WTC11 (cell line): ENCODE measurements around the gene LIF. TPM values are rescaled to one million over a fixed set of nuclear protein-coding genes. Genes with fewer than 3 reads are reported as not detected.

Experiments
- ATAC-seq: fragments of 200-7000 bp; cut with Tn5 transposase; 2 replicates; pipeline ENCODE4 v1.10.0; 2021; ENCODE audit warnings: mild to moderate bottlenecking, moderate library complexity
- CTCF ChIA-PET: fragments of 300-600 bp; sonication (Branson Sonifier 250); formaldehyde crosslinking; loops from one replicate; lab custom pipeline; 2021; ENCODE audit warnings: antibody characterized with exemption; lab: Charles Lee
- POLR2A ChIA-PET: fragments of 350-600 bp; sonication (Branson Sonifier 250); formaldehyde crosslinking; loops from one replicate; lab custom pipeline; 2021; ENCODE audit warnings: antibody characterized with exemption; lab: Charles Lee
- DNase-seq: peaks from one replicate; pipeline ENCODE4 v3.0.0; 2021; ENCODE audit warnings: low spot score
- H3K27ac Mint-ChIP-seq: 2 replicates; pipeline ENCODE4 v1.8.0; 2021; ENCODE audit warnings: mixed read lengths
- H3K27me3 Mint-ChIP-seq: 2 replicates; pipeline ENCODE4 v1.8.0; 2021; ENCODE audit warnings: low read depth, mild to moderate bottlenecking, moderate library complexity, mixed read lengths
- H3K36me3 Mint-ChIP-seq: 2 replicates; pipeline ENCODE4 v1.8.0; 2021; ENCODE audit warnings: mixed read lengths
- H3K4me1 Mint-ChIP-seq: 2 replicates; pipeline ENCODE4 v1.8.0; 2022; ENCODE audit warnings: mixed read lengths
- H3K4me3 Mint-ChIP-seq: 2 replicates; pipeline ENCODE4 v1.8.0; 2021; ENCODE audit warnings: mild to moderate bottlenecking, moderate library complexity, mixed read lengths
- H3K9me3 Mint-ChIP-seq: 2 replicates; pipeline ENCODE4 v1.8.0; 2021; ENCODE audit warnings: mixed read lengths
- E2F1 ChIP-seq: sonication (generic); formaldehyde crosslinking; IDR thresholded peaks from 2 replicates; pipeline ENCODE4 v1.8.0; 2022; ENCODE audit warnings: mild to moderate bottlenecking, missing genetic modification reagents
- EMX1 ChIP-seq: fragments of 250-450 bp; sonication (Bioruptor Pico); IDR thresholded peaks from 2 replicates; pipeline ENCODE4 v1.8.0; 2021; ENCODE audit warnings: mild to moderate bottlenecking
- FOXP1 ChIP-seq: sonication (generic); formaldehyde crosslinking; IDR thresholded peaks from 2 replicates; pipeline ENCODE4 v1.8.0; 2022; ENCODE audit warnings: missing genetic modification reagents, mild to moderate bottlenecking, moderate library complexity, borderline replicate concordance
- GRHL2 ChIP-seq: fragments of 250-450 bp; sonication (Bioruptor Pico); IDR thresholded peaks from 2 replicates; pipeline ENCODE4 v1.8.0; 2022; ENCODE audit warnings: mild to moderate bottlenecking, moderate library complexity; ENCODE audit not compliant: insufficient replicate concordance, severe bottlenecking
- HMGA2 ChIP-seq: fragments of 250-450 bp; sonication (Bioruptor Pico); IDR thresholded peaks from 2 replicates; pipeline ENCODE4 v1.4.0; 2021; ENCODE audit warnings: mild to moderate bottlenecking, moderate library complexity
- IRF2 ChIP-seq: sonication (generic); formaldehyde crosslinking; IDR thresholded peaks from 2 replicates; pipeline ENCODE4 v1.8.0; 2022; ENCODE audit warnings: low read depth, missing genetic modification reagents, borderline replicate concordance
- JAZF1 ChIP-seq: fragments of 250-450 bp; sonication (Bioruptor Pico); IDR thresholded peaks from 2 replicates; pipeline ENCODE4 v1.9.0; 2021; ENCODE audit warnings: moderate library complexity, mild to moderate bottlenecking, inconsistent platforms
- NR1H2 ChIP-seq: sonication (generic); formaldehyde crosslinking; IDR thresholded peaks from 2 replicates; pipeline ENCODE4 v1.9.0; 2021; ENCODE audit warnings: mild to moderate bottlenecking, moderate library complexity, missing genetic modification reagents
- NR3C1 ChIP-seq: sonication (generic); formaldehyde crosslinking; conservative IDR thresholded peaks from 2 replicates; pipeline ENCODE4 v1.8.1; 2023; ENCODE audit warnings: low read depth, mild to moderate bottlenecking, missing genetic modification reagents
- PRRX2 ChIP-seq: fragments of 250-450 bp; sonication (Bioruptor Pico); IDR thresholded peaks from 2 replicates; pipeline ENCODE4 v1.8.0; 2021; ENCODE audit warnings: mild to moderate bottlenecking
- RELA ChIP-seq: sonication (generic); formaldehyde crosslinking; IDR thresholded peaks from 2 replicates; pipeline ENCODE4 v1.8.1; 2022; ENCODE audit warnings: missing genetic modification reagents, mild to moderate bottlenecking, borderline replicate concordance
- SOX15 ChIP-seq: fragments of 250-450 bp; sonication (Bioruptor Pico); IDR thresholded peaks from 2 replicates; pipeline ENCODE4 v1.9.0; 2021; ENCODE audit warnings: mild to moderate bottlenecking
- ZBTB21 ChIP-seq: sonication (generic); formaldehyde crosslinking; IDR thresholded peaks from 2 replicates; pipeline ENCODE4 v1.8.1; 2023; ENCODE audit warnings: mild to moderate bottlenecking, missing genetic modification reagents, borderline replicate concordance
- ZNF263 ChIP-seq: sonication (generic); formaldehyde crosslinking; IDR thresholded peaks from 2 replicates; pipeline ENCODE4 v1.8.1; 2022; ENCODE audit warnings: low read depth, mild to moderate bottlenecking, moderate library complexity, missing genetic modification reagents
- ZNF416 ChIP-seq: fragments of 250-450 bp; sonication (Bioruptor Pico); IDR thresholded peaks from 2 replicates; pipeline ENCODE4 v1.9.0; 2021; ENCODE audit warnings: mild to moderate bottlenecking, inconsistent platforms
- ZNF423 ChIP-seq: fragments of 250-450 bp; sonication (Bioruptor Pico); IDR thresholded peaks from 2 replicates; pipeline ENCODE4 v2.1.2; 2022; ENCODE audit warnings: mild to moderate bottlenecking, moderate library complexity
- total RNA-seq: library from RNA; stranded (reverse); gene quantifications from 3 replicates; pipeline ENCODE4 v1.2.3, GENCODE V29; 2021
- TF ChIP-seq, protein P1 (sequence below): fragments of 200-600 bp; IDR thresholded peaks from 2 replicates; pipeline ENCODE4 v1.8.0; 2022; ENCODE audit warnings: antibody characterized with exemption
- TF ChIP-seq, protein P2 (sequence below): sonication (generic); formaldehyde crosslinking; IDR thresholded peaks from 2 replicates; pipeline ENCODE4 v1.8.1; 2023; ENCODE audit warnings: mild to moderate bottlenecking, missing genetic modification reagents, moderate library complexity
- TF ChIP-seq, protein P3 (sequence below): sonication (generic); formaldehyde crosslinking; IDR thresholded peaks from 2 replicates; pipeline ENCODE4 v1.8.1; 2022; ENCODE audit warnings: low read depth, missing genetic modification reagents, borderline replicate concordance
- TF ChIP-seq, protein P4 (sequence below): fragments of 250-450 bp; sonication (Bioruptor Pico); IDR thresholded peaks from 2 replicates; pipeline ENCODE4 v1.9.0; 2021; ENCODE audit warnings: mild to moderate bottlenecking, borderline replicate concordance

Gene LIF
- total RNA-seq, 1 experiment from 2014 or later, result 7.2 TPM

DNA sequence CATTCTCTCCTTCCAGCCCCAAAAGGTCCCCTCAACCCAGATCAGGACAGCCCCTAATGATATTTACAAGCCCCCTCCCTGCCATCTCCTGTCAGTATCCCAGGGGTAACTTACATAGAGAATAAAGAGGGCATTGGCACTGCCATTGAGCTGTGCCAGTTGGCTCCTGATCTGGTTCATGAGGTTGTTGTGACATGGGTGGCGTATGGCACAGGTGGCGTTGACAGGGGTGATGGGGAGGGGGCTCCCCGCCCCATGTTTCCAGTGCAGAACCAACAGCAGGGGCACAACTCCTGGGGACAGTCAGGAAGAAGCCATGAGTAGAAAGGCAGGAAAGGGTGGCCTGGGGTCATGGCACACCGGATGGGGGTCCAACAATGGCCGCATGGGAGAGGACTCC lies 1.9 kb downstream of the LIF start:
- Mint-ChIP-seq H3K4me1 (peaks cover 39% of the 10 kb centered on the region), H3K27ac (no peak overlapping the region), H3K4me3 (peak overlapping the region; percentile 39), H3K9me3 (no peaks in the 10 kb centered on the region), H3K27me3 (no peaks in the 10 kb centered on the region), H3K36me3 (peaks cover 12% of the 10 kb centered on the region; the same call in 1 of the 2 replicates)
- CTCF ChIA-PET, result no interaction called here
- no peak for TF ChIP-seq JAZF1
- TF ChIP-seq FOXP1 (CRISPR knock-in tag), result no peak
- no peak for TF ChIP-seq GRHL2 (CRISPR knock-in tag)
- no peak for TF ChIP-seq ZBTB21 (CRISPR knock-in tag)
- TF ChIP-seq NR3C1 (CRISPR knock-in tag), result no peak
- TF ChIP-seq, protein P1, sequence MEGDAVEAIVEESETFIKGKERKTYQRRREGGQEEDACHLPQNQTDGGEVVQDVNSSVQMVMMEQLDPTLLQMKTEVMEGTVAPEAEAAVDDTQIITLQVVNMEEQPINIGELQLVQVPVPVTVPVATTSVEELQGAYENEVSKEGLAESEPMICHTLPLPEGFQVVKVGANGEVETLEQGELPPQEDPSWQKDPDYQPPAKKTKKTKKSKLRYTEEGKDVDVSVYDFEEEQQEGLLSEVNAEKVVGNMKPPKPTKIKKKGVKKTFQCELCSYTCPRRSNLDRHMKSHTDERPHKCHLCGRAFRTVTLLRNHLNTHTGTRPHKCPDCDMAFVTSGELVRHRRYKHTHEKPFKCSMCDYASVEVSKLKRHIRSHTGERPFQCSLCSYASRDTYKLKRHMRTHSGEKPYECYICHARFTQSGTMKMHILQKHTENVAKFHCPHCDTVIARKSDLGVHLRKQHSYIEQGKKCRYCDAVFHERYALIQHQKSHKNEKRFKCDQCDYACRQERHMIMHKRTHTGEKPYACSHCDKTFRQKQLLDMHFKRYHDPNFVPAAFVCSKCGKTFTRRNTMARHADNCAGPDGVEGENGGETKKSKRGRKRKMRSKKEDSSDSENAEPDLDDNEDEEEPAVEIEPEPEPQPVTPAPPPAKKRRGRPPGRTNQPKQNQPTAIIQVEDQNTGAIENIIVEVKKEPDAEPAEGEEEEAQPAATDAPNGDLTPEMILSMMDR, result no peak
- TF ChIP-seq ZNF416 (CRISPR knock-in tag), result no peak
- TF ChIP-seq HMGA2 (CRISPR knock-in tag), result no peak
- DNase-seq (no peak), ATAC-seq (no peak)
- POLR2A ChIA-PET, result no interaction called here

- TF ChIP-seq, protein P2, sequence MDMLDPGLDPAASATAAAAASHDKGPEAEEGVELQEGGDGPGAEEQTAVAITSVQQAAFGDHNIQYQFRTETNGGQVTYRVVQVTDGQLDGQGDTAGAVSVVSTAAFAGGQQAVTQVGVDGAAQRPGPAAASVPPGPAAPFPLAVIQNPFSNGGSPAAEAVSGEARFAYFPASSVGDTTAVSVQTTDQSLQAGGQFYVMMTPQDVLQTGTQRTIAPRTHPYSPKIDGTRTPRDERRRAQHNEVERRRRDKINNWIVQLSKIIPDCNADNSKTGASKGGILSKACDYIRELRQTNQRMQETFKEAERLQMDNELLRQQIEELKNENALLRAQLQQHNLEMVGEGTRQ (CRISPR knock-in tag), result no peak
- no peak for TF ChIP-seq NR1H2 (CRISPR knock-in tag)
- TF ChIP-seq, all 79 proteins: peak for 0
- ATAC-seq (no peak), DNase-seq (no peak)
- CTCF ChIA-PET, result no interaction called here
- H3K36me3 Mint-ChIP-seq, result peaks cover 12% of the 10 kb centered on the region; the same call in 1 of the 2 replicates
- POLR2A ChIA-PET, result no interaction called here
- H3K4me3 Mint-ChIP-seq, result no peak overlapping the region
- H3K4me1 Mint-ChIP-seq, result peaks cover 38% of the 10 kb centered on the region
- H3K9me3 Mint-ChIP-seq, result no peaks in the 10 kb centered on the region
- no peak overlapping the region for H3K27ac Mint-ChIP-seq
- H3K27me3 Mint-ChIP-seq, result no peaks in the 10 kb centered on the region
Measured at GRCh38 chr22:30244066-30244465, 2.5 kb downstream of the LIF start.

- no peaks in the 10 kb centered on the region for H3K9me3 Mint-ChIP-seq
- DNase-seq, result no peak
- H3K27me3 Mint-ChIP-seq, result no peaks in the 10 kb centered on the region
- H3K36me3 Mint-ChIP-seq, result peaks cover 12% of the 10 kb centered on the region; the same call in 1 of the 2 replicates
- ChIA-PET CTCF (no interaction called here), POLR2A (no interaction called here)
- no peak overlapping the region for H3K4me3 Mint-ChIP-seq
- H3K4me1 Mint-ChIP-seq, result peaks cover 41% of the 10 kb centered on the region
- ATAC-seq, result no peak
- H3K27ac Mint-ChIP-seq, result no peak overlapping the region
- TF ChIP-seq ZNF416 (CRISPR knock-in tag) (no peak), E2F1 (CRISPR knock-in tag) (no peak), SOX15 (CRISPR knock-in tag) (no peak), EMX1 (no peak), RELA (CRISPR knock-in tag) (no peak), ZNF263 (CRISPR knock-in tag) (no peak), ZNF423 (CRISPR knock-in tag) (no peak), IRF2 (CRISPR knock-in tag) (no peak), PRRX2 (no peak), HMGA2 (CRISPR knock-in tag) (no peak)
- TF ChIP-seq, protein P3, sequence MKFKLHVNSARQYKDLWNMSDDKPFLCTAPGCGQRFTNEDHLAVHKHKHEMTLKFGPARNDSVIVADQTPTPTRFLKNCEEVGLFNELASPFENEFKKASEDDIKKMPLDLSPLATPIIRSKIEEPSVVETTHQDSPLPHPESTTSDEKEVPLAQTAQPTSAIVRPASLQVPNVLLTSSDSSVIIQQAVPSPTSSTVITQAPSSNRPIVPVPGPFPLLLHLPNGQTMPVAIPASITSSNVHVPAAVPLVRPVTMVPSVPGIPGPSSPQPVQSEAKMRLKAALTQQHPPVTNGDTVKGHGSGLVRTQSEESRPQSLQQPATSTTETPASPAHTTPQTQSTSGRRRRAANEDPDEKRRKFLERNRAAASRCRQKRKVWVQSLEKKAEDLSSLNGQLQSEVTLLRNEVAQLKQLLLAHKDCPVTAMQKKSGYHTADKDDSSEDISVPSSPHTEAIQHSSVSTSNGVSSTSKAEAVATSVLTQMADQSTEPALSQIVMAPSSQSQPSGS, result no peak
- TF ChIP-seq, protein P4, sequence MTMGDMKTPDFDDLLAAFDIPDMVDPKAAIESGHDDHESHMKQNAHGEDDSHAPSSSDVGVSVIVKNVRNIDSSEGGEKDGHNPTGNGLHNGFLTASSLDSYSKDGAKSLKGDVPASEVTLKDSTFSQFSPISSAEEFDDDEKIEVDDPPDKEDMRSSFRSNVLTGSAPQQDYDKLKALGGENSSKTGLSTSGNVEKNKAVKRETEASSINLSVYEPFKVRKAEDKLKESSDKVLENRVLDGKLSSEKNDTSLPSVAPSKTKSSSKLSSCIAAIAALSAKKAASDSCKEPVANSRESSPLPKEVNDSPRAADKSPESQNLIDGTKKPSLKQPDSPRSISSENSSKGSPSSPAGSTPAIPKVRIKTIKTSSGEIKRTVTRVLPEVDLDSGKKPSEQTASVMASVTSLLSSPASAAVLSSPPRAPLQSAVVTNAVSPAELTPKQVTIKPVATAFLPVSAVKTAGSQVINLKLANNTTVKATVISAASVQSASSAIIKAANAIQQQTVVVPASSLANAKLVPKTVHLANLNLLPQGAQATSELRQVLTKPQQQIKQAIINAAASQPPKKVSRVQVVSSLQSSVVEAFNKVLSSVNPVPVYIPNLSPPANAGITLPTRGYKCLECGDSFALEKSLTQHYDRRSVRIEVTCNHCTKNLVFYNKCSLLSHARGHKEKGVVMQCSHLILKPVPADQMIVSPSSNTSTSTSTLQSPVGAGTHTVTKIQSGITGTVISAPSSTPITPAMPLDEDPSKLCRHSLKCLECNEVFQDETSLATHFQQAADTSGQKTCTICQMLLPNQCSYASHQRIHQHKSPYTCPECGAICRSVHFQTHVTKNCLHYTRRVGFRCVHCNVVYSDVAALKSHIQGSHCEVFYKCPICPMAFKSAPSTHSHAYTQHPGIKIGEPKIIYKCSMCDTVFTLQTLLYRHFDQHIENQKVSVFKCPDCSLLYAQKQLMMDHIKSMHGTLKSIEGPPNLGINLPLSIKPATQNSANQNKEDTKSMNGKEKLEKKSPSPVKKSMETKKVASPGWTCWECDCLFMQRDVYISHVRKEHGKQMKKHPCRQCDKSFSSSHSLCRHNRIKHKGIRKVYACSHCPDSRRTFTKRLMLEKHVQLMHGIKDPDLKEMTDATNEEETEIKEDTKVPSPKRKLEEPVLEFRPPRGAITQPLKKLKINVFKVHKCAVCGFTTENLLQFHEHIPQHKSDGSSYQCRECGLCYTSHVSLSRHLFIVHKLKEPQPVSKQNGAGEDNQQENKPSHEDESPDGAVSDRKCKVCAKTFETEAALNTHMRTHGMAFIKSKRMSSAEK (CRISPR knock-in tag), result no peak
Measured at GRCh38 chr22:30243661-30244060, 2.9 kb downstream of the LIF start.
